HepG2 (cell line): Measurements from ENCODE around the gene NEK3. TPM values are rescaled to one million over a fixed set of nuclear protein-coding genes. Genes with fewer than 3 reads are reported as not detected.

Experiments
- ELF4 ChIP-seq: sonication (generic); formaldehyde crosslinking; IDR thresholded peaks from 2 replicates; pipeline ENCODE4 v1.5.0; 2020; ENCODE audit warnings: missing genetic modification reagents, mild to moderate bottlenecking, moderate library complexity, borderline replicate concordance
- XRCC5 ChIP-seq: fragments of 200-400 bp; formaldehyde crosslinking; optimal IDR thresholded peaks from 2 replicates; pipeline ENCODE3; 2017; ENCODE audit warnings: mild to moderate bottlenecking, low read length
- ZBTB38 ChIP-seq: sonication (generic); formaldehyde crosslinking; IDR thresholded peaks from 2 replicates; pipeline ENCODE4 v1.5.1; 2020; ENCODE audit warnings: mild to moderate bottlenecking, missing genetic modification reagents
- ZFP37 ChIP-seq: sonication (generic); formaldehyde crosslinking; IDR thresholded peaks from 2 replicates; pipeline ENCODE4 v1.4.0; 2020; ENCODE audit warnings: missing genetic modification reagents, borderline replicate concordance
- ZFY ChIP-seq: sonication (generic); formaldehyde crosslinking; IDR thresholded peaks from 2 replicates; pipeline ENCODE4 v1.4.0; 2020; ENCODE audit warnings: missing genetic modification reagents
- ZNF383 ChIP-seq: sonication (generic); formaldehyde crosslinking; IDR thresholded peaks from 2 replicates; pipeline ENCODE4 v1.4.0; 2020; ENCODE audit warnings: missing genetic modification reagents, mild to moderate bottlenecking, borderline replicate concordance
- ZNF44 ChIP-seq: sonication (generic); formaldehyde crosslinking; IDR thresholded peaks from 2 replicates; pipeline ENCODE4 v1.5.1; 2020; ENCODE audit warnings: mild to moderate bottlenecking, missing genetic modification reagents
- ZSCAN29 ChIP-seq: sonication (generic); formaldehyde crosslinking; conservative IDR thresholded peaks from 2 replicates; pipeline ENCODE4 v1.4.0; 2020; ENCODE audit warnings: mild to moderate bottlenecking, missing genetic modification reagents
- polyA plus RNA-seq, 8 experiments: library from polyadenylated mRNA; depleted of rRNA in 3 of 8; stranded (reverse) in 7 of 8; unstranded in 1 of 8; fragments of >200 nt; fragmentation: Illumina TruSeq in 4 of 8; extraction: Trizol in 4 of 8; gene quantifications; 2 replicates each; pipeline versions ENCODE4 v1.2.1 to v1.2.3, GENCODE V29; 2011 to 2016; ENCODE audit warnings: low read depth in 4 of 8, missing spikeins in 1 of 8, mixed read lengths in 1 of 8; ENCODE audit not compliant: insufficient read depth in 1 of 8
- total RNA-seq, 5 experiments: library from RNA; depleted of rRNA; stranded (reverse); fragments of >200 nt; fragmentation: Illumina TruSeq; extraction: Trizol; gene quantifications; 2 replicates each; pipeline ENCODE4 v1.2.3, GENCODE V29; 2016; ENCODE audit warnings: low read depth in 1 of 5
- TF ChIP-seq, protein P1 (sequence below): IDR thresholded peaks from 2 replicates; pipeline ENCODE4 v1.6.1; 2016; ENCODE audit warnings: low read depth, missing genetic modification reagents, missing compliant biosample characterization
- TF ChIP-seq, protein P2 (sequence below): sonication (generic); formaldehyde crosslinking; IDR thresholded peaks from 2 replicates; pipeline ENCODE4 v1.8.0; 2022; ENCODE audit warnings: missing genetic modification reagents, mild to moderate bottlenecking, moderate library complexity, borderline replicate concordance
- TF ChIP-seq, protein P3 (sequence below): sonication (generic); formaldehyde crosslinking; IDR thresholded peaks from 2 replicates; pipeline ENCODE4 v1.5.0; 2020; ENCODE audit warnings: mild to moderate bottlenecking, missing genetic modification reagents
- TF ChIP-seq, protein P4 (sequence below): sonication (generic); formaldehyde crosslinking; IDR thresholded peaks from 2 replicates; pipeline ENCODE4 v1.8.1; 2023; ENCODE audit warnings: mild to moderate bottlenecking, missing genetic modification reagents
- TF ChIP-seq, protein P5 (sequence below), 2 experiments: sonication (generic) in 1 of 2; formaldehyde crosslinking in 1 of 2; IDR thresholded peaks; 2 replicates each; pipeline versions ENCODE4 v1.4.0 to v1.6.1; 2018 to 2020; ENCODE audit warnings: missing genetic modification reagents in 2 of 2, borderline replicate concordance in 1 of 2, low read depth in 1 of 2, mild to moderate bottlenecking in 1 of 2, missing biosample characterization in 1 of 2

The NEK3 gene
- total and polyA plus RNA-seq, 2 of the 13 experiments (the other 11 are each of a cell fraction or from before 2014, with no cell fraction given), result 36.7 to 68.2 TPM

DNA sequence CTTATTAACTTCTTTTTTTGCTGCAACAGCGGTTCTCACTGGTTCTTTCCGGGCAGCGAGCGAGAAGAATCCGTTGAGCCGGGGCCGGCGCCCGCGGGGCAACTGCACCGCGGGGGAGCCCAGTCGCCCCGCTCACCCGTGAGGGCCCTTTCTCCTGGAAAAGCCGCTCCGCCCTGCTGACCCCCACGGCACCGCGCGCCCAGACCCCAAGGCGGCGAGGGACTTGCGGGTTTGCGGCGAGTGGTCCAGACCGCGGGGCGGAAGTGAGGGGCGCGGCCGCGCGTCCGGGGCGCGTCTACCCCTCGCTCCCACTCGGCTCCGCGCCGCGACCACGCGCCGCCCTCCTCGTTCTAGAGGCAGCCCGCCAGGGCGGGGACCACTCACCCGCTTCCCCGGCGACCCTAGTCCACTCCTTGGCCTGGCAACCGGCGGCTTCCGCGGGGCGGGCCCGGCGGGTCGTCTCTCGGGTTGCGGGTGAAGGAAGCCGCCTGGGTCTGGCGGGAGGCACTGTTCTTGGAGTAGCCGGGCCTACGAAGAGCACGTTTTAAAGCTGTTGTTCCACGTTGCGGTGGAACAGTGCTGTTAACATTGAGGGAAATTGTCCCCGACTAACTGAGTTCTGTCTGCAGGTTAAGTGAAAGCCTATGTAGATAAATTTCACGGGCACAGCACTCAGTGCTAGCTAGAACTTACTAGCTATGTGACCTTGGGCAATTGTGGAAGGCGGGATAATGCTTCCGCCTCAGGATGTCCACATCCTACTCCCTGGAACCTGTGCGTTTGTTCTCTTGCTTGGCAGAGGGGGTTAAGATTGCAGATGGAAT is at the start of gene NEK3 (continued):
- TF ChIP-seq, protein P1, sequence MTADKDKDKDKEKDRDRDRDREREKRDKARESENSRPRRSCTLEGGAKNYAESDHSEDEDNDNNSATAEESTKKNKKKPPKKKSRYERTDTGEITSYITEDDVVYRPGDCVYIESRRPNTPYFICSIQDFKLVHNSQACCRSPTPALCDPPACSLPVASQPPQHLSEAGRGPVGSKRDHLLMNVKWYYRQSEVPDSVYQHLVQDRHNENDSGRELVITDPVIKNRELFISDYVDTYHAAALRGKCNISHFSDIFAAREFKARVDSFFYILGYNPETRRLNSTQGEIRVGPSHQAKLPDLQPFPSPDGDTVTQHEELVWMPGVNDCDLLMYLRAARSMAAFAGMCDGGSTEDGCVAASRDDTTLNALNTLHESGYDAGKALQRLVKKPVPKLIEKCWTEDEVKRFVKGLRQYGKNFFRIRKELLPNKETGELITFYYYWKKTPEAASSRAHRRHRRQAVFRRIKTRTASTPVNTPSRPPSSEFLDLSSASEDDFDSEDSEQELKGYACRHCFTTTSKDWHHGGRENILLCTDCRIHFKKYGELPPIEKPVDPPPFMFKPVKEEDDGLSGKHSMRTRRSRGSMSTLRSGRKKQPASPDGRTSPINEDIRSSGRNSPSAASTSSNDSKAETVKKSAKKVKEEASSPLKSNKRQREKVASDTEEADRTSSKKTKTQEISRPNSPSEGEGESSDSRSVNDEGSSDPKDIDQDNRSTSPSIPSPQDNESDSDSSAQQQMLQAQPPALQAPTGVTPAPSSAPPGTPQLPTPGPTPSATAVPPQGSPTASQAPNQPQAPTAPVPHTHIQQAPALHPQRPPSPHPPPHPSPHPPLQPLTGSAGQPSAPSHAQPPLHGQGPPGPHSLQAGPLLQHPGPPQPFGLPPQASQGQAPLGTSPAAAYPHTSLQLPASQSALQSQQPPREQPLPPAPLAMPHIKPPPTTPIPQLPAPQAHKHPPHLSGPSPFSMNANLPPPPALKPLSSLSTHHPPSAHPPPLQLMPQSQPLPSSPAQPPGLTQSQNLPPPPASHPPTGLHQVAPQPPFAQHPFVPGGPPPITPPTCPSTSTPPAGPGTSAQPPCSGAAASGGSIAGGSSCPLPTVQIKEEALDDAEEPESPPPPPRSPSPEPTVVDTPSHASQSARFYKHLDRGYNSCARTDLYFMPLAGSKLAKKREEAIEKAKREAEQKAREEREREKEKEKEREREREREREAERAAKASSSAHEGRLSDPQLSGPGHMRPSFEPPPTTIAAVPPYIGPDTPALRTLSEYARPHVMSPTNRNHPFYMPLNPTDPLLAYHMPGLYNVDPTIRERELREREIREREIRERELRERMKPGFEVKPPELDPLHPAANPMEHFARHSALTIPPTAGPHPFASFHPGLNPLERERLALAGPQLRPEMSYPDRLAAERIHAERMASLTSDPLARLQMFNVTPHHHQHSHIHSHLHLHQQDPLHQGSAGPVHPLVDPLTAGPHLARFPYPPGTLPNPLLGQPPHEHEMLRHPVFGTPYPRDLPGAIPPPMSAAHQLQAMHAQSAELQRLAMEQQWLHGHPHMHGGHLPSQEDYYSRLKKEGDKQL (CRISPR knock-in tag), result 0 out of 2 replicates have a peak, but pooled peaks have one; percentile 11
- TF ChIP-seq XRCC5 (peak; percentile 85), ZFY (CRISPR knock-in tag) (peak; percentile 80), ZNF44 (0 out of 2 replicates have a peak, but pooled peaks have one; percentile 65), ZFP37 (CRISPR knock-in tag) (peak; percentile 96), ZNF383 (CRISPR knock-in tag) (no peak), ZBTB38 (no peak; the same call in 1 of the 2 replicates), ZSCAN29 (CRISPR knock-in tag) (0 out of 2 replicates have a peak, but pooled peaks have one; percentile 39), ELF4 (CRISPR knock-in tag) (peak; percentile 95)
- TF ChIP-seq, protein P2, sequence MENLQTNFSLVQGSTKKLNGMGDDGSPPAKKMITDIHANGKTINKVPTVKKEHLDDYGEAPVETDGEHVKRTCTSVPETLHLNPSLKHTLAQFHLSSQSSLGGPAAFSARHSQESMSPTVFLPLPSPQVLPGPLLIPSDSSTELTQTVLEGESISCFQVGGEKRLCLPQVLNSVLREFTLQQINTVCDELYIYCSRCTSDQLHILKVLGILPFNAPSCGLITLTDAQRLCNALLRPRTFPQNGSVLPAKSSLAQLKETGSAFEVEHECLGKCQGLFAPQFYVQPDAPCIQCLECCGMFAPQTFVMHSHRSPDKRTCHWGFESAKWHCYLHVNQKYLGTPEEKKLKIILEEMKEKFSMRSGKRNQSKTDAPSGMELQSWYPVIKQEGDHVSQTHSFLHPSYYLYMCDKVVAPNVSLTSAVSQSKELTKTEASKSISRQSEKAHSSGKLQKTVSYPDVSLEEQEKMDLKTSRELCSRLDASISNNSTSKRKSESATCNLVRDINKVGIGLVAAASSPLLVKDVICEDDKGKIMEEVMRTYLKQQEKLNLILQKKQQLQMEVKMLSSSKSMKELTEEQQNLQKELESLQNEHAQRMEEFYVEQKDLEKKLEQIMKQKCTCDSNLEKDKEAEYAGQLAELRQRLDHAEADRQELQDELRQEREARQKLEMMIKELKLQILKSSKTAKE, result peak; percentile 59; the same call in 1 of the 2 replicates
- TF ChIP-seq, protein P3, sequence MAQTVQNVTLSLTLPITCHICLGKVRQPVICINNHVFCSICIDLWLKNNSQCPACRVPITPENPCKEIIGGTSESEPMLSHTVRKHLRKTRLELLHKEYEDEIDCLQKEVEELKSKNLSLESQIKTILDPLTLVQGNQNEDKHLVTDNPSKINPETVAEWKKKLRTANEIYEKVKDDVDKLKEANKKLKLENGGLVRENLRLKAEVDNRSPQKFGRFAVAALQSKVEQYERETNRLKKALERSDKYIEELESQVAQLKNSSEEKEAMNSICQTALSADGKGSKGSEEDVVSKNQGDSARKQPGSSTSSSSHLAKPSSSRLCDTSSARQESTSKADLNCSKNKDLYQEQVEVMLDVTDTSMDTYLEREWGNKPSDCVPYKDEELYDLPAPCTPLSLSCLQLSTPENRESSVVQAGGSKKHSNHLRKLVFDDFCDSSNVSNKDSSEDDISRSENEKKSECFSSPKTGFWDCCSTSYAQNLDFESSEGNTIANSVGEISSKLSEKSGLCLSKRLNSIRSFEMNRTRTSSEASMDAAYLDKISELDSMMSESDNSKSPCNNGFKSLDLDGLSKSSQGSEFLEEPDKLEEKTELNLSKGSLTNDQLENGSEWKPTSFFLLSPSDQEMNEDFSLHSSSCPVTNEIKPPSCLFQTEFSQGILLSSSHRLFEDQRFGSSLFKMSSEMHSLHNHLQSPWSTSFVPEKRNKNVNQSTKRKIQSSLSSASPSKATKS, result no peak
- TF ChIP-seq, protein P4, sequence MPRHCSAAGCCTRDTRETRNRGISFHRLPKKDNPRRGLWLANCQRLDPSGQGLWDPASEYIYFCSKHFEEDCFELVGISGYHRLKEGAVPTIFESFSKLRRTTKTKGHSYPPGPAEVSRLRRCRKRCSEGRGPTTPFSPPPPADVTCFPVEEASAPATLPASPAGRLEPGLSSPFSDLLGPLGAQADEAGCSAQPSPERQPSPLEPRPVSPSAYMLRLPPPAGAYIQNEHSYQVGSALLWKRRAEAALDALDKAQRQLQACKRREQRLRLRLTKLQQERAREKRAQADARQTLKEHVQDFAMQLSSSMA (CRISPR knock-in tag), result peak; percentile 37; the same call in 1 of the 2 replicates
- TF ChIP-seq, protein P5, sequence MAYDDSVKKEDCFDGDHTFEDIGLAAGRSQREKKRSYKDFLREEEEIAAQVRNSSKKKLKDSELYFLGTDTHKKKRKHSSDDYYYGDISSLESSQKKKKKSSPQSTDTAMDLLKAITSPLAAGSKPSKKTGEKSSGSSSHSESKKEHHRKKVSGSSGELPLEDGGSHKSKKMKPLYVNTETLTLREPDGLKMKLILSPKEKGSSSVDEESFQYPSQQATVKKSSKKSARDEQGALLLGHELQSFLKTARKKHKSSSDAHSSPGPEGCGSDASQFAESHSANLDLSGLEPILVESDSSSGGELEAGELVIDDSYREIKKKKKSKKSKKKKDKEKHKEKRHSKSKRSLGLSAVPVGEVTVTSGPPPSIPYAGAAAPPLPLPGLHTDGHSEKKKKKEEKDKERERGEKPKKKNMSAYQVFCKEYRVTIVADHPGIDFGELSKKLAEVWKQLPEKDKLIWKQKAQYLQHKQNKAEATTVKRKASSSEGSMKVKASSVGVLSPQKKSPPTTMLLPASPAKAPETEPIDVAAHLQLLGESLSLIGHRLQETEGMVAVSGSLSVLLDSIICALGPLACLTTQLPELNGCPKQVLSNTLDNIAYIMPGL (CRISPR knock-in tag; IDR thresholded peaks at IDR 0.05; ENCODE audit: borderline replicate concordance in 1 of 2, low read depth in 1 of 2), result peak; percentile 44 to 81; a peak in 3 of 4 replicates
